GM13977 (cell line): Measurements from ENCODE around the gene ACSL1.

Source experiments
- DNase-seq: peaks from one replicate; pipeline ENCODE4 v3.0.0; 2012; ENCODE audit warnings: low spot score
- in situ Hi-C: fragments of 300-500 bp; cut with MboI; formaldehyde crosslinking; loops from one replicate; pipeline ENCODE4 v1.12.0; 2022; ENCODE audit warnings: low sequenced_read_pairs, low pct_unique_long_range_greater_than_20kb, mixed read lengths, inconsistent platforms; ENCODE audit not compliant: unreplicated experiment
- TF ChIP-seq, protein P1 (sequence below): IDR thresholded peaks from 2 replicates; pipeline ENCODE4 v1.5.1; 2012; ENCODE audit warnings: mild to moderate bottlenecking, control low read depth; ENCODE audit not compliant: insufficient read depth; ENCODE audit errors: extremely low read depth, missing control alignments

Gene ACSL1

DNA sequence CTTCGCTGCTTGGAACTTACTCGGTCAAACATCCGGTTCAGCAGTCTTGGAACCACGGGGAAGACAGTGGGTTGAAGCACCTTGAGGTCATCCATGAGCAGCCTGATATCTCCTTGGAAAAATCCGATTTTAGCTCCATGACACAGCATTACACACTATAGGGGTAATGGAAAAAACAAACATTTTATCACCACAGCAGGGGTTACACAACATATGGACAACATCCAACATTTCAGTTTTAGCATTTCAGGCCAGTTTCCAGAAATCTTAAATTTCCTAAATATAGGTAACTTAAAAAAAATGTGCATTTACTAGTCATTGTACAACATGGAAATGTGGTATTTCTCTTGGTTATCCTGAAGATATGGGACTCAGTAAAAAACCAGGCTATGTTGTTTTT lies 57.5 kb downstream of the ACSL1 start:
- TF ChIP-seq, protein P1, sequence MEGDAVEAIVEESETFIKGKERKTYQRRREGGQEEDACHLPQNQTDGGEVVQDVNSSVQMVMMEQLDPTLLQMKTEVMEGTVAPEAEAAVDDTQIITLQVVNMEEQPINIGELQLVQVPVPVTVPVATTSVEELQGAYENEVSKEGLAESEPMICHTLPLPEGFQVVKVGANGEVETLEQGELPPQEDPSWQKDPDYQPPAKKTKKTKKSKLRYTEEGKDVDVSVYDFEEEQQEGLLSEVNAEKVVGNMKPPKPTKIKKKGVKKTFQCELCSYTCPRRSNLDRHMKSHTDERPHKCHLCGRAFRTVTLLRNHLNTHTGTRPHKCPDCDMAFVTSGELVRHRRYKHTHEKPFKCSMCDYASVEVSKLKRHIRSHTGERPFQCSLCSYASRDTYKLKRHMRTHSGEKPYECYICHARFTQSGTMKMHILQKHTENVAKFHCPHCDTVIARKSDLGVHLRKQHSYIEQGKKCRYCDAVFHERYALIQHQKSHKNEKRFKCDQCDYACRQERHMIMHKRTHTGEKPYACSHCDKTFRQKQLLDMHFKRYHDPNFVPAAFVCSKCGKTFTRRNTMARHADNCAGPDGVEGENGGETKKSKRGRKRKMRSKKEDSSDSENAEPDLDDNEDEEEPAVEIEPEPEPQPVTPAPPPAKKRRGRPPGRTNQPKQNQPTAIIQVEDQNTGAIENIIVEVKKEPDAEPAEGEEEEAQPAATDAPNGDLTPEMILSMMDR: no peak
- DNase-seq: no peak
- in situ Hi-C loops: no loop called here

- no peak for DNase-seq
- TF ChIP-seq, protein P1: no peak
- in situ Hi-C loops: no loop called here
Measured at GRCh38 chr4:184766446-184766845, 59.3 kb downstream of the ACSL1 start.

GRCh38 chr4:184765473-184766340 lies 60.1 kb downstream of the ACSL1 start:
- in situ Hi-C loops: no loop called here
- TF ChIP-seq, protein P1: no peak

GRCh38 chr4:184764601-184765000 lies 61.2 kb downstream of the ACSL1 start:
- TF ChIP-seq, protein P1: no peak
- in situ Hi-C loops: no loop called here
- no peak for DNase-seq

More at GRCh38 chr4:184765473-184766340, 60.1 kb downstream of the ACSL1 start:
- DNase-seq: no peak

DNA sequence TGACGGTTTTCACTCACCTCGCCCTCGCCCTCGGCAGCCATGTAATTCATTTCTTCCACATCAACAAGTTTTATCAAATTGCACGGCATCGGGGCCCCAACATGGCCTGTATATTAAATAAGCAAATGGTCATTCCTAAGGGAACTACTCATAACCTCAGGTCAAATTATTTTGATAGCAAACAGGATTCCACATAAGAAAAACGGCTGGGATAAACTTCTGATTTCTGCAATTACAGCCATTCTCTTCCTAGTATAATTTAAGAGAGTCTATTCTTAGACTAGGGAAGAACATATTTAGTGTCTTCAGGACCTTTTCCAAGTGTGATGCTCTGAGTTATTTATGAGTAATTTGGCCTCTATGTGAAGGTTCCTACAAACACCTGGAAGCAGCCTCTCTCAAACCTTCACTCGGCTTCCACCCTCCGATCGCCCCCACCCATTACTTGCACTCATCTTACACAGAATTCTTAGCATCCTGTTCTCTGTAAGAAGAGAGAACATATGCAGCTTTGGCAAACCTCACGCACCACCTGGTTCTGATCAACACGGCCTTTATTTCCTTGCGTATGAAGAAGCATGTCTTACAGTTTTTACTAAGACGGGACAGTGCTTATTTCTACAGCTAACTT lies 62.5 kb downstream of the ACSL1 start:
- DNase-seq: no peak
- in situ Hi-C loops: no loop called here
- TF ChIP-seq, protein P1: no peak

- TF ChIP-seq, protein P1: no peak
- DNase-seq: peak; percentile 41
- in situ Hi-C loops: no loop called here
Measured at GRCh38 chr4:184762100-184762499, 63.7 kb downstream of the ACSL1 start.
